GM23338 (cell line): ENCODE data around the gene ZSCAN2. TPM values are rescaled to one million over a fixed set of nuclear protein-coding genes. Genes with fewer than 3 reads are reported as not detected.

Experiments used
- ATAC-seq: fragments of 200-7000 bp; cut with Tn5 transposase; 3 replicates; pipeline ENCODE4 v1.9.1; 2020
- DNase-seq: peaks from one replicate; pipeline ENCODE4 v3.0.0-alpha.2; 2015; ENCODE audit warnings: low spot score
- H2AFZ ChIP-seq: fragments of 200-600 bp; sonication (generic); 2 replicates; pipeline ENCODE4 v1.8.0; 2016; ENCODE audit warnings: antibody characterized with exemption, mild to moderate bottlenecking, moderate library complexity
- H3F3A ChIP-seq: fragments of 200-600 bp; sonication (generic); replicated peaks from 2 replicates; pipeline ENCODE4 v1.8.0; 2017; ENCODE audit warnings: antibody characterized with exemption, mixed run types, low read depth
- H3K27ac ChIP-seq: fragments of 200-600 bp; sonication (generic); 2 replicates; pipeline ENCODE4 v1.6.1; 2016; ENCODE audit warnings: low read depth
- H3K27me3 ChIP-seq: fragments of 200-600 bp; sonication (generic); 2 replicates; pipeline ENCODE4 v1.8.0; 2016; ENCODE audit warnings: mild to moderate bottlenecking, mixed run types, moderate library complexity; ENCODE audit not compliant: insufficient read depth
- H3K36me3 ChIP-seq: fragments of 200-600 bp; sonication (generic); 2 replicates; pipeline ENCODE4 v1.8.0; 2016; ENCODE audit warnings: mild to moderate bottlenecking; ENCODE audit not compliant: insufficient read depth
- H3K4me1 ChIP-seq: fragments of 200-600 bp; sonication (generic); 2 replicates; pipeline ENCODE4 v1.8.0; 2016; ENCODE audit warnings: mild to moderate bottlenecking, moderate library complexity; ENCODE audit not compliant: insufficient read depth
- H3K4me2 ChIP-seq: fragments of 200-600 bp; sonication (generic); 2 replicates; pipeline ENCODE4 v1.7.1; 2017; ENCODE audit warnings: mixed run types
- H3K4me3 ChIP-seq: fragments of 200-600 bp; sonication (generic); 2 replicates; pipeline ENCODE4 v1.6.1; 2016; ENCODE audit warnings: mixed run types
- H3K79me2 ChIP-seq: fragments of 200-600 bp; sonication (generic); replicated peaks from 2 replicates; pipeline ENCODE4 v1.8.0; 2017; ENCODE audit warnings: mild to moderate bottlenecking; ENCODE audit not compliant: insufficient read depth
- H3K9me2 ChIP-seq: fragments of 200-600 bp; sonication (generic); 2 replicates; pipeline ENCODE4 v1.8.0; 2017; ENCODE audit not compliant: insufficient read depth
- H4K20me1 ChIP-seq: fragments of 200-600 bp; sonication (generic); replicated peaks from 2 replicates; pipeline ENCODE4 v1.8.0; 2017; ENCODE audit warnings: mild to moderate bottlenecking; ENCODE audit not compliant: insufficient read depth
- H3K27ac Mint-ChIP-seq: 2 replicates; pipeline ENCODE4 v1.8.0; 2020; ENCODE audit warnings: inconsistent platforms, mild to moderate bottlenecking, moderate library complexity, mixed read lengths
- H3K27me3 Mint-ChIP-seq: 3 replicates; pipeline ENCODE4 v1.8.0; 2022; ENCODE audit warnings: low read depth, mild to moderate bottlenecking, moderate library complexity, mixed read lengths, inconsistent platforms; ENCODE audit not compliant: insufficient read depth, poor library complexity
- H3K36me3 Mint-ChIP-seq: 3 replicates; pipeline ENCODE4 v1.8.0; 2021; ENCODE audit warnings: low read depth, mild to moderate bottlenecking, inconsistent platforms, moderate library complexity, mixed read lengths
- H3K4me1 Mint-ChIP-seq: 3 replicates; pipeline ENCODE4 v1.8.0; 2020; ENCODE audit warnings: mild to moderate bottlenecking, inconsistent platforms, mixed read lengths
- H3K4me3 Mint-ChIP-seq: 3 replicates; pipeline ENCODE4 v1.8.0; 2021; ENCODE audit warnings: moderate library complexity, mild to moderate bottlenecking, inconsistent platforms, mixed read lengths
- H3K9me3 Mint-ChIP-seq: 3 replicates; pipeline ENCODE4 v1.8.0; 2020; ENCODE audit warnings: moderate library complexity, mild to moderate bottlenecking, inconsistent platforms, mixed read lengths
- CREB1 ChIP-seq: fragments of 250-450 bp; sonication (Bioruptor Pico); IDR thresholded peaks from 2 replicates; pipeline ENCODE4 v1.5.0; 2020; ENCODE audit warnings: low read depth, mild to moderate bottlenecking, moderate library complexity
- EZH2 ChIP-seq: fragments of 200-600 bp; sonication (generic); IDR thresholded peaks from one replicate; pipeline ENCODE4 v1.8.0; 2017; ENCODE audit warnings: antibody characterized with exemption, mild to moderate bottlenecking, low read depth; ENCODE audit not compliant: unreplicated experiment
- EZH2phosphoT487 ChIP-seq: fragments of 200-600 bp; sonication (generic); IDR thresholded peaks from one replicate; pipeline ENCODE4 v1.8.1; 2018; ENCODE audit warnings: antibody characterized with exemption; ENCODE audit not compliant: unreplicated experiment
- JUNB ChIP-seq: IDR thresholded peaks from one replicate; pipeline ENCODE4 v1.6.1; 2016; ENCODE audit warnings: antibody characterized with exemption; ENCODE audit not compliant: unreplicated experiment
- POLR2AphosphoS5 ChIP-seq: IDR thresholded peaks from 2 replicates; pipeline ENCODE4 v1.6.1; 2016; ENCODE audit warnings: antibody characterized with exemption, low read depth
- STAT1 ChIP-seq: IDR thresholded peaks from one replicate; pipeline ENCODE4 v1.6.1; 2016; ENCODE audit warnings: antibody characterized with exemption; ENCODE audit not compliant: unreplicated experiment
- ZNF114 ChIP-seq: fragments of 250-450 bp; sonication (Bioruptor Pico); IDR thresholded peaks from 2 replicates; pipeline ENCODE4 v1.5.0; 2020; ENCODE audit warnings: mild to moderate bottlenecking, moderate library complexity
- ZNF331 ChIP-seq: fragments of 250-450 bp; sonication (Bioruptor Pico); IDR thresholded peaks from 2 replicates; pipeline ENCODE4 v1.5.0; 2020; ENCODE audit warnings: low read depth, mild to moderate bottlenecking, moderate library complexity
- polyA plus RNA-seq: library from polyadenylated mRNA; unstranded; fragments of >200 nt; fragmentation: Nextera tagmentation; extraction: Ambion mirVana; gene quantifications from 2 replicates; pipeline ENCODE4 v1.2.1, GENCODE V29; 2016
- total RNA-seq: library from RNA; depleted of rRNA; stranded (reverse); fragments of >200 nt; shearing (Covaris generic); gene quantifications from 2 replicates; pipeline ENCODE4 v1.2.3, GENCODE V29; 2014; rRNA removed
- TF ChIP-seq, protein P1 (sequence below): IDR thresholded peaks from one replicate; pipeline ENCODE4 v1.6.1; 2018; ENCODE audit warnings: antibody characterized with exemption; ENCODE audit not compliant: unreplicated experiment
- TF ChIP-seq, protein P2 (sequence below): IDR thresholded peaks from 2 replicates; pipeline ENCODE4 v1.6.1; 2016; ENCODE audit warnings: antibody characterized with exemption
- TF ChIP-seq, protein P3 (sequence below), 2 experiments: fragments of 200-600 bp in 1 of 2; sonication (generic) in 1 of 2; conservative IDR thresholded peaks; 2 replicates each; pipeline versions ENCODE4 v1.5.1 to v1.6.1; 2016 to 2017; ENCODE audit warnings: antibody characterized with exemption in 2 of 2, low read depth in 2 of 2, mild to moderate bottlenecking in 2 of 2, moderate library complexity in 1 of 2

ZSCAN2 gene
- total and polyA plus RNA-seq, 2 experiments from 2014 or later, result 45.8 to 63.9 TPM

DNA sequence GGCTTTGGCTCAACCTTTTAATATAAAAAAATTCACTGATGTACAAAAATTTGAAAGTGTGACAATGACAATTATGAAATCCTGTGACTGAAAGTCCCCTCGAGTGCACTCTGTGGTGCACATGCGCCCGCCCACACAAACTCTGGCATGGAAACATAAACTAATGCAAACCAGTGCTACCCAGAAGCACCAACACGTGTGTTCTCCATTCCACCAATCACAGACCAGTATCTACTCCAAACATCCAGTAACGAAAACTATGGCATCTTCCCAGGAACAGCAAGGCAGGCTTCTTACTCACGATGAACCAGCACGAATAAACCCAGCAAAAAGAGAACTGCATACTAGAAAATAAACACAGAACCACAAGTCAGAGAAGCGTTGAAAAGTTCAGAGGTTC, 68.9 kb downstream of the ZSCAN2 start (continued):
- TF ChIP-seq ZNF114 (CRISPR knock-in tag) (no peak), EZH2phosphoT487 (no peak), STAT1 (no peak)

DNA sequence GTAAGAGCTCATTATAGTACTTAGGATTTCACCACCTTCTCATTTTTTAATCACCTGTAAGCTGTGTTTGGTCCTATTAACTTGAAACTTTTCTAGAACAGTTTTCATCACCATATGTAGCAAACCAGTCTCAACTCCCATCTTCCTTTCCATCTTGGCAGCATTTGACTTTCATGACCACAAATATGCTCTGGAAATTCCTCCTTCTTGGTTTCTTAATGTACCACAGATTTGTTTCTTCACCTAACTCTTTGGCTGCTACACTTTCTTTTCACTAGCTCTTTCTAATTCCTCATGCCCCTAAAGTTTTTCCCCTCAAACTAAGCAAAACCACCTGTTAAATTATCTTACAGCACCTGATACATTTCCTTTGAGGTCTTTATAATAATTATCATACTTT, 70.4 kb downstream of the ZSCAN2 start:
- no peak overlapping the region for H3K4me3 Mint-ChIP-seq
- no peak overlapping the region for H3K27ac Mint-ChIP-seq

More for the DNA sequence above, 70.4 kb downstream of the ZSCAN2 start:
- TF ChIP-seq, protein P1, sequence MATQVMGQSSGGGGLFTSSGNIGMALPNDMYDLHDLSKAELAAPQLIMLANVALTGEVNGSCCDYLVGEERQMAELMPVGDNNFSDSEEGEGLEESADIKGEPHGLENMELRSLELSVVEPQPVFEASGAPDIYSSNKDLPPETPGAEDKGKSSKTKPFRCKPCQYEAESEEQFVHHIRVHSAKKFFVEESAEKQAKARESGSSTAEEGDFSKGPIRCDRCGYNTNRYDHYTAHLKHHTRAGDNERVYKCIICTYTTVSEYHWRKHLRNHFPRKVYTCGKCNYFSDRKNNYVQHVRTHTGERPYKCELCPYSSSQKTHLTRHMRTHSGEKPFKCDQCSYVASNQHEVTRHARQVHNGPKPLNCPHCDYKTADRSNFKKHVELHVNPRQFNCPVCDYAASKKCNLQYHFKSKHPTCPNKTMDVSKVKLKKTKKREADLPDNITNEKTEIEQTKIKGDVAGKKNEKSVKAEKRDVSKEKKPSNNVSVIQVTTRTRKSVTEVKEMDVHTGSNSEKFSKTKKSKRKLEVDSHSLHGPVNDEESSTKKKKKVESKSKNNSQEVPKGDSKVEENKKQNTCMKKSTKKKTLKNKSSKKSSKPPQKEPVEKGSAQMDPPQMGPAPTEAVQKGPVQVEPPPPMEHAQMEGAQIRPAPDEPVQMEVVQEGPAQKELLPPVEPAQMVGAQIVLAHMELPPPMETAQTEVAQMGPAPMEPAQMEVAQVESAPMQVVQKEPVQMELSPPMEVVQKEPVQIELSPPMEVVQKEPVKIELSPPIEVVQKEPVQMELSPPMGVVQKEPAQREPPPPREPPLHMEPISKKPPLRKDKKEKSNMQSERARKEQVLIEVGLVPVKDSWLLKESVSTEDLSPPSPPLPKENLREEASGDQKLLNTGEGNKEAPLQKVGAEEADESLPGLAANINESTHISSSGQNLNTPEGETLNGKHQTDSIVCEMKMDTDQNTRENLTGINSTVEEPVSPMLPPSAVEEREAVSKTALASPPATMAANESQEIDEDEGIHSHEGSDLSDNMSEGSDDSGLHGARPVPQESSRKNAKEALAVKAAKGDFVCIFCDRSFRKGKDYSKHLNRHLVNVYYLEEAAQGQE, result no peak
- TF ChIP-seq EZH2 (no peak), ZNF114 (CRISPR knock-in tag) (no peak), ZNF331 (CRISPR knock-in tag) (no peak), POLR2AphosphoS5 (no peak), CREB1 (CRISPR knock-in tag) (no peak), EZH2phosphoT487 (no peak), JUNB (no peak), STAT1 (no peak)
- TF ChIP-seq, protein P2, sequence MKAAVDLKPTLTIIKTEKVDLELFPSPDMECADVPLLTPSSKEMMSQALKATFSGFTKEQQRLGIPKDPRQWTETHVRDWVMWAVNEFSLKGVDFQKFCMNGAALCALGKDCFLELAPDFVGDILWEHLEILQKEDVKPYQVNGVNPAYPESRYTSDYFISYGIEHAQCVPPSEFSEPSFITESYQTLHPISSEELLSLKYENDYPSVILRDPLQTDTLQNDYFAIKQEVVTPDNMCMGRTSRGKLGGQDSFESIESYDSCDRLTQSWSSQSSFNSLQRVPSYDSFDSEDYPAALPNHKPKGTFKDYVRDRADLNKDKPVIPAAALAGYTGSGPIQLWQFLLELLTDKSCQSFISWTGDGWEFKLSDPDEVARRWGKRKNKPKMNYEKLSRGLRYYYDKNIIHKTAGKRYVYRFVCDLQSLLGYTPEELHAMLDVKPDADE, result no peak
- TF ChIP-seq, protein P3, sequence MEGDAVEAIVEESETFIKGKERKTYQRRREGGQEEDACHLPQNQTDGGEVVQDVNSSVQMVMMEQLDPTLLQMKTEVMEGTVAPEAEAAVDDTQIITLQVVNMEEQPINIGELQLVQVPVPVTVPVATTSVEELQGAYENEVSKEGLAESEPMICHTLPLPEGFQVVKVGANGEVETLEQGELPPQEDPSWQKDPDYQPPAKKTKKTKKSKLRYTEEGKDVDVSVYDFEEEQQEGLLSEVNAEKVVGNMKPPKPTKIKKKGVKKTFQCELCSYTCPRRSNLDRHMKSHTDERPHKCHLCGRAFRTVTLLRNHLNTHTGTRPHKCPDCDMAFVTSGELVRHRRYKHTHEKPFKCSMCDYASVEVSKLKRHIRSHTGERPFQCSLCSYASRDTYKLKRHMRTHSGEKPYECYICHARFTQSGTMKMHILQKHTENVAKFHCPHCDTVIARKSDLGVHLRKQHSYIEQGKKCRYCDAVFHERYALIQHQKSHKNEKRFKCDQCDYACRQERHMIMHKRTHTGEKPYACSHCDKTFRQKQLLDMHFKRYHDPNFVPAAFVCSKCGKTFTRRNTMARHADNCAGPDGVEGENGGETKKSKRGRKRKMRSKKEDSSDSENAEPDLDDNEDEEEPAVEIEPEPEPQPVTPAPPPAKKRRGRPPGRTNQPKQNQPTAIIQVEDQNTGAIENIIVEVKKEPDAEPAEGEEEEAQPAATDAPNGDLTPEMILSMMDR (conservative IDR thresholded peaks at IDR 0.05; ENCODE audit: low read depth in 2 of 2), result no peak
- Histone ChIP-seq H3F3A (0 out of 2 replicates have a peak, but pooled peaks cover 9% of the 10 kb centered on the region), H3K9me2 (no peaks in the 10 kb centered on the region), H3K36me3 (peaks cover 55% of the 10 kb centered on the region), H3K27ac (no peak overlapping the region), H3K79me2 (peaks cover 12% of the 10 kb centered on the region; the same call in 1 of the 2 replicates), H3K4me1 (no peaks in the 10 kb centered on the region), H3K4me3 (no peak overlapping the region), H2AFZ (no peak overlapping the region), H3K4me2 (no peak overlapping the region), H3K27me3 (no peaks in the 10 kb centered on the region), H4K20me1 (peaks cover 3% of the 10 kb centered on the region)
- ATAC-seq (no peak), DNase-seq (no peak)
- Mint-ChIP-seq H3K27me3 (peaks cover 2% of the 10 kb centered on the region), H3K36me3 (peaks cover 68% of the 10 kb centered on the region), H3K4me1 (no peaks in the 10 kb centered on the region), H3K9me3 (0 out of 3 replicates have a peak, but pooled peaks cover 3% of the 10 kb centered on the region)

Other genes with a start within 250 kb of the ZSCAN2 start
- gene WDR73, start 53.3 kb downstream of the ZSCAN2 start, total RNA-seq, result 25.2 and 29.3 TPM in 2 replicates
- 14.8 TPM in 2 replicates for gene WDR73, start 53.3 kb downstream of the ZSCAN2 start, polyA plus RNA-seq
- gene NMB, start 57.2 kb downstream of the ZSCAN2 start, total RNA-seq, result 19.8 and 22.0 TPM in 2 replicates
- 17.0 and 18.1 TPM in 2 replicates for gene NMB, start 57.2 kb downstream of the ZSCAN2 start, polyA plus RNA-seq
- gene SEC11A, start 115.1 kb downstream of the ZSCAN2 start, total RNA-seq, result 191 and 208 TPM in 2 replicates
- 238 and 257 TPM in 2 replicates for gene SEC11A, start 115.1 kb downstream of the ZSCAN2 start, polyA plus RNA-seq
- gene ZNF592, start 147.6 kb downstream of the ZSCAN2 start, total RNA-seq, result 18.8 and 21.4 TPM in 2 replicates
- 4.4 and 4.7 TPM in 2 replicates for gene ZNF592, start 147.6 kb downstream of the ZSCAN2 start, polyA plus RNA-seq
- gene ALPK3, start 216.3 kb downstream of the ZSCAN2 start, total RNA-seq, result 29.7 and 45.7 TPM in 2 replicates
- gene ALPK3, start 216.3 kb downstream of the ZSCAN2 start, polyA plus RNA-seq, result 3.7 and 4.3 TPM in 2 replicates